Activated naive CD8-positive, alpha-beta T cell treated with anti-CD3 and anti-CD28 coated beads for 36 hours (primary cell): ENCODE results near the gene MYADML2. TPM values are rescaled to one million over a fixed set of nuclear protein-coding genes. Genes with fewer than 3 reads are reported as not detected.
"Not testable (repeated sequence)": the region's sequence is repeated elsewhere in the genome, so short reads cannot be mapped to it uniquely, and the experiment has no call there.

Source experiments
- DNase-seq: peaks from one replicate; pipeline ENCODE4 v3.0.0; 2021
- H3K27ac Mint-ChIP-seq: one replicate; pipeline ENCODE4 v1.8.0; 2022; ENCODE audit warnings: mild to moderate bottlenecking, moderate library complexity, mixed read lengths
- H3K27me3 Mint-ChIP-seq: one replicate; pipeline ENCODE4 v1.8.0; 2022; ENCODE audit warnings: mild to moderate bottlenecking, mixed read lengths
- H3K36me3 Mint-ChIP-seq: one replicate; pipeline ENCODE4 v1.8.0; 2021; ENCODE audit warnings: mild to moderate bottlenecking, mixed read lengths
- H3K4me1 Mint-ChIP-seq: one replicate; pipeline ENCODE4 v1.8.0; 2021; ENCODE audit warnings: mixed read lengths
- H3K4me3 Mint-ChIP-seq: one replicate; pipeline ENCODE4 v1.8.0; 2022; ENCODE audit warnings: mild to moderate bottlenecking, moderate library complexity, mixed read lengths
- H3K9me3 Mint-ChIP-seq: one replicate; pipeline ENCODE4 v1.8.0; 2022; ENCODE audit warnings: mixed read lengths
- total RNA-seq, 2 experiments: library from RNA; stranded (reverse); gene quantifications; one replicate each; pipeline ENCODE4 v1.2.3, GENCODE V29; 2021

Gene MYADML2
- total RNA-seq, 2 experiments from 2014 or later: not detected

GRCh38 chr17:81955756-81956544, 8.9 kb upstream of the MYADML2 start:
- Mint-ChIP-seq H3K27ac (no peak overlapping the region), H3K36me3 (no peaks in the 10 kb centered on the region), H3K4me1 (peaks cover 2% of the 10 kb centered on the region), H3K27me3 (peaks cover 20% of the 10 kb centered on the region), H3K4me3 (no peak overlapping the region), H3K9me3 (no peaks in the 10 kb centered on the region)
- DNase-seq: no peak

- H3K4me1 Mint-ChIP-seq: peaks cover 2% of the 10 kb centered on the region
- no peaks in the 10 kb centered on the region for H3K9me3 Mint-ChIP-seq
- H3K36me3 Mint-ChIP-seq: no peaks in the 10 kb centered on the region
- H3K27me3 Mint-ChIP-seq: peaks cover 20% of the 10 kb centered on the region
- H3K4me3 Mint-ChIP-seq: no peak overlapping the region
- H3K27ac Mint-ChIP-seq: no peak overlapping the region
- no peak for DNase-seq
Observed at GRCh38 chr17:81955058-81955681, 8.1 kb upstream of the MYADML2 start.

- peaks cover 2% of the 10 kb centered on the region for H3K4me1 Mint-ChIP-seq
- H3K4me3 Mint-ChIP-seq: no peak overlapping the region
- no peak overlapping the region for H3K27ac Mint-ChIP-seq
- H3K9me3 Mint-ChIP-seq: no peaks in the 10 kb centered on the region
- DNase-seq: no peak
- H3K36me3 Mint-ChIP-seq: no peaks in the 10 kb centered on the region
- peaks cover 20% of the 10 kb centered on the region for H3K27me3 Mint-ChIP-seq
Observed at GRCh38 chr17:81954131-81955057, 7.4 kb upstream of the MYADML2 start.

- H3K4me1 Mint-ChIP-seq: not testable (repeated sequence)
Observed at GRCh38 chr17:81953443-81953842, 6.4 kb upstream of the MYADML2 start.

GRCh38 chr17:81952792-81953228, 5.8 kb upstream of the MYADML2 start:
- peaks cover 2% of the 10 kb centered on the region for H3K4me1 Mint-ChIP-seq
- H3K4me3 Mint-ChIP-seq: no peak overlapping the region
- no peak for DNase-seq
- H3K9me3 Mint-ChIP-seq: no peaks in the 10 kb centered on the region
- no peaks in the 10 kb centered on the region for H3K36me3 Mint-ChIP-seq
- H3K27me3 Mint-ChIP-seq: peaks cover 6% of the 10 kb centered on the region
- H3K27ac Mint-ChIP-seq: no peak overlapping the region

More at GRCh38 chr17:81953443-81953842, 6.4 kb upstream of the MYADML2 start:
- not testable (repeated sequence) for H3K4me3 Mint-ChIP-seq, H3K36me3 Mint-ChIP-seq, H3K9me3 Mint-ChIP-seq, H3K27ac Mint-ChIP-seq, DNase-seq
- peaks cover 13% of the 10 kb centered on the region for H3K27me3 Mint-ChIP-seq

GRCh38 chr17:81951785-81952684, 5.0 kb upstream of the MYADML2 start:
- H3K27ac Mint-ChIP-seq: no peak overlapping the region
- H3K9me3 Mint-ChIP-seq: no peaks in the 10 kb centered on the region
- no peak for DNase-seq
- peaks cover 2% of the 10 kb centered on the region for H3K4me1 Mint-ChIP-seq
- H3K36me3 Mint-ChIP-seq: no peaks in the 10 kb centered on the region
- no peak overlapping the region for H3K4me3 Mint-ChIP-seq
- H3K27me3 Mint-ChIP-seq: no peaks in the 10 kb centered on the region

- H3K4me1 Mint-ChIP-seq: peaks cover 2% of the 10 kb centered on the region
- H3K4me3 Mint-ChIP-seq: no peak overlapping the region
- no peaks in the 10 kb centered on the region for H3K36me3 Mint-ChIP-seq
- no peaks in the 10 kb centered on the region for H3K27me3 Mint-ChIP-seq
- H3K27ac Mint-ChIP-seq: no peak overlapping the region
- no peak for DNase-seq
- no peaks in the 10 kb centered on the region for H3K9me3 Mint-ChIP-seq
Observed at GRCh38 chr17:81950501-81950900, 3.5 kb upstream of the MYADML2 start.

GRCh38 chr17:81948635-81949378, 1.8 kb upstream of the MYADML2 start:
- H3K9me3 Mint-ChIP-seq: no peaks in the 10 kb centered on the region
- peaks cover 5% of the 10 kb centered on the region for H3K27me3 Mint-ChIP-seq
- H3K27ac Mint-ChIP-seq: no peak overlapping the region
- DNase-seq: no peak
- no peaks in the 10 kb centered on the region for H3K36me3 Mint-ChIP-seq
- peaks cover 2% of the 10 kb centered on the region for H3K4me1 Mint-ChIP-seq
- H3K4me3 Mint-ChIP-seq: no peak overlapping the region

GRCh38 chr17:81944858-81945257, 2.2 kb downstream of the MYADML2 start:
- H3K27me3 Mint-ChIP-seq: peaks cover 23% of the 10 kb centered on the region
- H3K36me3 Mint-ChIP-seq: no peaks in the 10 kb centered on the region
- H3K27ac Mint-ChIP-seq: no peak overlapping the region
- DNase-seq: no peak
- no peak overlapping the region for H3K4me3 Mint-ChIP-seq
- no peaks in the 10 kb centered on the region for H3K9me3 Mint-ChIP-seq
- no peaks in the 10 kb centered on the region for H3K4me1 Mint-ChIP-seq

- H3K27me3 Mint-ChIP-seq: peaks cover 23% of the 10 kb centered on the region
- no peak for DNase-seq
- no peak overlapping the region for H3K27ac Mint-ChIP-seq
- H3K4me3 Mint-ChIP-seq: no peak overlapping the region
- no peaks in the 10 kb centered on the region for H3K9me3 Mint-ChIP-seq
- H3K36me3 Mint-ChIP-seq: no peaks in the 10 kb centered on the region
- peaks cover 4% of the 10 kb centered on the region for H3K4me1 Mint-ChIP-seq
Observed at GRCh38 chr17:81942167-81942553, 4.9 kb downstream of the MYADML2 start.

GRCh38 chr17:81941484-81942166, 5.4 kb downstream of the MYADML2 start:
- H3K9me3 Mint-ChIP-seq: no peaks in the 10 kb centered on the region
- peaks cover 4% of the 10 kb centered on the region for H3K4me1 Mint-ChIP-seq
- no peak overlapping the region for H3K27ac Mint-ChIP-seq
- H3K36me3 Mint-ChIP-seq: peaks cover under 1% of the 10 kb centered on the region
- no peak overlapping the region for H3K4me3 Mint-ChIP-seq
- no peak for DNase-seq
- peaks cover 23% of the 10 kb centered on the region for H3K27me3 Mint-ChIP-seq

- DNase-seq: no peak
- peaks cover 23% of the 10 kb centered on the region for H3K27me3 Mint-ChIP-seq
- H3K27ac Mint-ChIP-seq: no peak overlapping the region
- no peaks in the 10 kb centered on the region for H3K9me3 Mint-ChIP-seq
- no peak overlapping the region for H3K4me3 Mint-ChIP-seq
- peaks cover 5% of the 10 kb centered on the region for H3K36me3 Mint-ChIP-seq
- H3K4me1 Mint-ChIP-seq: peaks cover 7% of the 10 kb centered on the region
Observed at GRCh38 chr17:81940538-81941483, 6.2 kb downstream of the MYADML2 start.
